HEK293T (cell line): ENCODE results near the gene DMC1.

ENCODE experiments used
- CTCF ChIA-PET: fragments of 350-600 bp; formaldehyde crosslinking; extraction: SDS; loops from one replicate; lab custom pipeline; 2021; ENCODE audit warnings: antibody characterized with exemption, inconsistent platforms; lab: Yijun Ruan, JAX
- POLR2A ChIA-PET: fragments of 350-600 bp; formaldehyde crosslinking; extraction: SDS; loops from one replicate; lab custom pipeline; 2020; ENCODE audit warnings: antibody characterized with exemption, inconsistent platforms; lab: Yijun Ruan, JAX
- DNase-seq: peaks from one replicate; pipeline ENCODE4 v3.0.0; 2012; ENCODE audit warnings: mixed read lengths; ENCODE audit errors: extremely low spot score
- ARNT ChIP-seq: fragments of 450-650 bp; IDR thresholded peaks from 2 replicates; pipeline ENCODE4 v1.6.1; 2017; ENCODE audit warnings: mild to moderate bottlenecking
- BHLHE40 ChIP-seq: fragments of 450-650 bp; IDR thresholded peaks from 2 replicates; pipeline ENCODE4 v1.6.1; 2016; ENCODE audit warnings: mild to moderate bottlenecking, moderate library complexity, borderline replicate concordance
- CTBP1 ChIP-seq: fragments of 450-650 bp; IDR thresholded peaks from 2 replicates; pipeline ENCODE4 v1.6.1; 2016; ENCODE audit warnings: borderline replicate concordance
- ELF4 ChIP-seq: fragments of 450-650 bp; IDR thresholded peaks from 2 replicates; pipeline ENCODE4 v1.6.1; 2017; ENCODE audit warnings: antibody characterized with exemption
- FOXA1 ChIP-seq: fragments of 450-650 bp; IDR thresholded peaks from 2 replicates; pipeline ENCODE4 v1.6.1; 2016; ENCODE audit warnings: mild to moderate bottlenecking
- FOXK2 ChIP-seq: fragments of 450-650 bp; IDR thresholded peaks from 2 replicates; pipeline ENCODE4 v1.6.1; 2016; ENCODE audit warnings: mild to moderate bottlenecking
- FOXM1 ChIP-seq: fragments of 450-650 bp; IDR thresholded peaks from 2 replicates; pipeline ENCODE4 v1.6.1; 2017; ENCODE audit warnings: mild to moderate bottlenecking, borderline replicate concordance
- HDGF ChIP-seq: fragments of 450-650 bp; IDR thresholded peaks from 2 replicates; pipeline ENCODE4 v1.6.1; 2017; ENCODE audit warnings: antibody characterized with exemption, borderline replicate concordance
- L3MBTL2 ChIP-seq: fragments of 450-650 bp; conservative IDR thresholded peaks from 2 replicates; pipeline ENCODE4 v1.6.1; 2016; ENCODE audit warnings: mild to moderate bottlenecking
- LEF1 ChIP-seq: fragments of 450-650 bp; IDR thresholded peaks from 2 replicates; pipeline ENCODE4 v1.6.1; 2017; ENCODE audit warnings: mild to moderate bottlenecking, borderline replicate concordance
- NFRKB ChIP-seq: fragments of 450-650 bp; IDR thresholded peaks from 2 replicates; pipeline ENCODE4 v1.6.1; 2016; ENCODE audit warnings: mild to moderate bottlenecking, moderate library complexity
- SP1 ChIP-seq: fragments of 450-650 bp; IDR thresholded peaks from 2 replicates; pipeline ENCODE4 v1.6.1; 2017
- SUZ12 ChIP-seq: fragments of 450-650 bp; IDR thresholded peaks from 2 replicates; pipeline ENCODE4 v1.6.1; 2016; ENCODE audit warnings: mild to moderate bottlenecking
- TARDBP ChIP-seq: fragments of 450-650 bp; IDR thresholded peaks from 2 replicates; pipeline ENCODE4 v1.6.1; 2016
- ZNF384 ChIP-seq: fragments of 450-650 bp; IDR thresholded peaks from 2 replicates; pipeline ENCODE4 v1.6.1; 2016
- TF ChIP-seq, protein P1 (sequence below): fragments of 450-650 bp; IDR thresholded peaks from 2 replicates; pipeline ENCODE4 v1.6.1; 2016

Gene DMC1

DNA sequence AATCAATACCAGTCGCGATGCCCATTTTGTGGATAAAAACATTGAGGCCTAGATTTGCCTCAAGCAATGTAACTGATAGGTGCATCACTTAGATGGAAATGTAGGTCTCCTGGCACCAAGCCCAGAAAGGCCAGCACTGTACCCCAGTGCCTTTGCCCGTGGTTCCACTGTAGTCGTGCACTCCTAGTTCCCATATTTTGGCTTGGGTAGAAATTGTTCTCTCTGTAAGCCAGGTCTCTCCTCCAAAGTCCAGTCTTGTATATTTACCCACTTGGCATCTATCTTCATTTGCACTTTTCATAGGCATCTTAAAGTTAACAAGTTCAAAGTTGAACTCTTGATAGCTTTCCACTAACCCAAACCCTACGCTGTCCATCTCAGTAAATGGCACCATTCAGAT, 41.6 kb upstream of the DMC1 start:
- TF ChIP-seq SP1 (no peak), ZNF384 (no peak), L3MBTL2 (no peak), BHLHE40 (no peak), NFRKB (no peak), FOXA1 (no peak), FOXM1 (no peak), TARDBP (no peak), LEF1 (no peak)
- ChIA-PET POLR2A (no interaction called here), CTCF (no interaction called here)
- DNase-seq, result no peak

DNA sequence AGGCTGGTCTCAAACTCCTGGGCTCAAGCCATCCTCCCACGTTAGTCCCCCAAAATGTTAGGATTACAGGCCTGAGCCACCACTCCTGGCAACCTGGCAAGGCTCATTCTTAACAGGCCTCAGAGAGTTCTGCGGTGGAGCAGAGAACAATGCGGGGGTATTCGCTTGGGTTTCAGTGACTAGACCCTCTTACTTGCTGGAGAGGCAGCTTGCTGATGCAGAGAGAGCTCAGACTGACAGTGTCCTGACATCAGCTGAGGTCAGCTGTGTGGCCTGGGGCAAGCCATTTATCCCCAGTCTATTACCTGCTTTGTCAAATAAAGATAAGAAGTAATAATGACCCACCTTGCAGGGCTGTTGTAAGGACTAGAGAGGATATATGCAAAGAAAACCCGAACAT, 40.3 kb upstream of the DMC1 start:
- CTCF ChIA-PET, result no interaction called here
- DNase-seq, result no peak
- POLR2A ChIA-PET, result no interaction called here
- TF ChIP-seq L3MBTL2 (no peak), CTBP1 (no peak), ZNF384 (no peak), ELF4 (no peak), FOXM1 (no peak), FOXK2 (no peak), FOXA1 (no peak), HDGF (no peak), SUZ12 (no peak), TARDBP (no peak), ARNT (no peak), BHLHE40 (no peak)
- TF ChIP-seq, protein P1, sequence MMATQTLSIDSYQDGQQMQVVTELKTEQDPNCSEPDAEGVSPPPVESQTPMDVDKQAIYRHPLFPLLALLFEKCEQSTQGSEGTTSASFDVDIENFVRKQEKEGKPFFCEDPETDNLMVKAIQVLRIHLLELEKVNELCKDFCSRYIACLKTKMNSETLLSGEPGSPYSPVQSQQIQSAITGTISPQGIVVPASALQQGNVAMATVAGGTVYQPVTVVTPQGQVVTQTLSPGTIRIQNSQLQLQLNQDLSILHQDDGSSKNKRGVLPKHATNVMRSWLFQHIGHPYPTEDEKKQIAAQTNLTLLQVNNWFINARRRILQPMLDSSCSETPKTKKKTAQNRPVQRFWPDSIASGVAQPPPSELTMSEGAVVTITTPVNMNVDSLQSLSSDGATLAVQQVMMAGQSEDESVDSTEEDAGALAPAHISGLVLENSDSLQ, result no peak

DNA sequence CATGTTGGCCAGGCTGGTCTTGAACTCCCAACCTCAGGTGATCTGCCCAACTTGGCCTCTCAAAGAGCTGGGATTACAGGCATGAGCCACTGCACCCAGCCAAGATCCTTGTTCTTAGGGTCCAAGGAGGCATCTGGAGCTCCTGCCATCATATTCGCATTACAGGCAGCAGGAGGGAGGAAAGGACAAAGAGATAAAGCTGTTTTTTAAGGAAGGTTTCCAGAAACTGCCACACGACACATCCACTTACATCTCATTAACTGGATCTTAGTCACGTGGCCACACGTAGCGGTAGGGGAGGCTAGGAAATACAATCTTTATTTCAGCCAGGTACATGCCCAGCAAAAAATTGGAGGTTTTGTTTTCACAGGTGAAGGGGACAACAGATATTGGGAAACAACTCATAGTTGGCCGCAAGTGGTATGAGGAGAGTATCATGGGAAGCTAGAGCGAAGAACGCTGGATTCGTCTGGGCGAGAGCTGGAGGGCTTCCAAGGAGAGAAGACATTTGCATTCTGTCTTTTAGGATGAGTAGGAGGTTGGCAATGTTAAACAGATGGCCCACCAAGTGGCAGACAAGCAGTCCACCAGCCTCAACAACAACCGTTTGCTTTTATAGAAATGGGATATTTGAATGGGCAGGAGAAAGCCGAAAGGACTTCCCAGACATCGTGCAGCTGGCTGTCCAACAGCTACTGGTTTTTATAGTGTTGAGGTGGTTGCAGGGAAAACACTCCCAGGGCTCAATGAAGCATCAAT, 39.2 kb upstream of the DMC1 start:
- ChIA-PET POLR2A (no interaction called here), CTCF (interaction anchor here (0.6 kb wide), 1 partner anchor 498 kb away, joined by 3 read pairs; the partner anchor contains the start of gene BAIAP2L2)

DNA sequence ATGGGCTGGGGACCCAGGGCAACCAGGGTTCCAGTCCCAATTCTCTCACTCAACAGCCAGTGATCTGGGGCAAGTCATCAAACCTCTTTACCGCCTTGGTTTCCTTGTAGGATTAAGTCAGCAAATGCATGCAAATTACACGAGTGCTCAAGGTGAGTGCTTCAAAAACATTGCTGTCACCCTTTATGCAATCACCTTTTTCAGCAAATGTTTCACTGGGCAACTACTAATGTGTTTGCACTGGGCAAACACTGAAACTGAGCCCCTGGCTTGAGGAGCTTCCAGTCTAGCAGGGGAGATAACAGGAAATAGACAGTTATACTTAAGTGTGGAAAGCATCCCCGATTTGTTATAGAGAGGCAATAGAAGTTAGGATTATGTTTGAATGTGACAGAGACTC, 37.7 kb upstream of the DMC1 start:
- no peak for DNase-seq
- ChIA-PET CTCF (no interaction called here), POLR2A (no interaction called here)
- TF ChIP-seq FOXM1 (no peak), SP1 (no peak), CTBP1 (no peak), FOXA1 (no peak), L3MBTL2 (no peak), FOXK2 (no peak), TARDBP (no peak), ARNT (no peak), ZNF384 (no peak)

More for the DNA sequence above, 39.2 kb upstream of the DMC1 start:
- TF ChIP-seq FOXM1 (no peak), BHLHE40 (no peak), FOXA1 (no peak), FOXK2 (no peak), CTBP1 (no peak), HDGF (no peak), ELF4 (no peak), TARDBP (no peak)
- TF ChIP-seq, protein P1, result no peak
- no peak for DNase-seq

DNA sequence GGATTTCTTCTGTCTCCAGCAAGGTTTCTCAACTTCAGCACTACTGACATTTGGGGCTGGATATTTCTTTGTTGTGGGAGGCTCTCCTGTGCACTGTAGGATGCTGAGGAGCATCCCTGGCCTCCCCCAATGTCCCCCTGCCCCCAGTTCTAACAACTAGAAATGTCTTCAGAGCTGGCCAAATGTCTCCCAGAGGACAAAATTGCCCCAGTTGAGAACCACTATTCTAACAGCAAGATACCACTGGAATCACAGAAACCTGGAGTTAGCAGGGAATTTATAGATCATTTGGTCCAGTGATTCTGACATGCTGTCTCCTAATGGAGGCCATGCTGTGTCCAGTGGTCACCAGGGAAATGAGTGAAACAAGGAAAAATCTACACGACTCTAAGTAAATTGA, 32.2 kb upstream of the DMC1 start:
- TF ChIP-seq FOXM1 (no peak), TARDBP (no peak), L3MBTL2 (no peak), BHLHE40 (no peak), FOXA1 (no peak), CTBP1 (no peak), FOXK2 (no peak), SUZ12 (no peak), HDGF (no peak), SP1 (no peak)
- ChIA-PET POLR2A (no interaction called here), CTCF (no interaction called here)
- no peak for DNase-seq

DNA sequence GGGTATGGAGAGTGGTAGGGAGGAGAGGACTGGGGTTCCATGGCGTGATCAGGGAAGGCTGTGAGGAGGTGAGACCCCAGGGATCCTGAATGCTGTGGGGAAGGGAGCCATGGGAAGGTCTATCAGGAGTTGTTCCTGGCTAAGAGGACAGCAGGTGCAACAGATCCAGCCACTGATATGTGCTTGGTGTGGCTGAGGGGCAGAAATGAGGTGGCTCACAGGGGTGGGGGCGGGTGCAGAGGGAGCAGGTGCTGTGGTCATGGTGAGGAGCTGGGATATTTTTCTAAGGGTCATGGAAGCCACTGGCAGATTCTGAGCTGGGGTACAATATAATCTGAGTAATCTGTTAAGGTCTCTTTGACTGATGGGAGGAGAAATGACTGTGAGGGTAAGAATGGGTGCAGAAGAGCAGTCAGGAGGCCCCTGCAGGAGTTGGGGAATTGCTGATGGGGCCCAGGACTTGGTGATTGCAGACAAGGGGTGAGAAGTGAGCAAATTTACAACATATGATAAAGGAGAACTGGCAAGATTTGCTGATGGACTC, 31.3 kb upstream of the DMC1 start:
- ChIA-PET CTCF (no interaction called here), POLR2A (no interaction called here)
- TF ChIP-seq SUZ12 (no peak), ZNF384 (no peak), FOXM1 (no peak), ELF4 (no peak), BHLHE40 (no peak), NFRKB (no peak), SP1 (no peak), TARDBP (no peak), L3MBTL2 (no peak), LEF1 (no peak), CTBP1 (no peak), ARNT (no peak)
- DNase-seq, result no peak
